PFSK-1 (cell line): ENCODE measurements around the gene RBMS3.

Experiments
- FOXP2 ChIP-seq: optimal IDR thresholded peaks from 2 replicates; pipeline ENCODE3; 2011; ENCODE audit warnings: borderline replicate concordance, control low read depth, inconsistent platforms; ENCODE audit not compliant: insufficient read depth; ENCODE audit errors: extremely low read length, extremely low read depth
- POLR2AphosphoS5 ChIP-seq: IDR thresholded peaks from 2 replicates; pipeline ENCODE4 v1.6.1; 2012; ENCODE audit warnings: low read depth, mild to moderate bottlenecking, control low read depth, low read length, moderate library complexity
- REST ChIP-seq, 2 experiments: IDR thresholded peaks; 2 replicates each; pipeline versions ENCODE4 v1.6.1 to v1.8.0; 2011 to 2012; ENCODE audit warnings: low read depth in 2 of 2, low read length in 2 of 2, control low read depth in 1 of 2, inconsistent platforms in 1 of 2, mild to moderate bottlenecking in 1 of 2, moderate library complexity in 1 of 2; ENCODE audit not compliant: insufficient read depth in 1 of 2
- SIN3A ChIP-seq: IDR thresholded peaks from 2 replicates; pipeline ENCODE4 v1.6.1; 2012; ENCODE audit warnings: mild to moderate bottlenecking, low read length, moderate library complexity, borderline replicate concordance; ENCODE audit not compliant: insufficient read depth
- TAF1 ChIP-seq: IDR thresholded peaks from 2 replicates; pipeline ENCODE4 v1.6.1; 2012; ENCODE audit warnings: low read length, control low read depth, borderline replicate concordance; ENCODE audit not compliant: insufficient read depth

The RBMS3 gene

GRCh38 chr3:29608414-29609327 is 327.8 kb downstream of the RBMS3 start:
- TF ChIP-seq REST (IDR thresholded peaks at IDR 0.05; ENCODE audit: insufficient read depth in 1 of 2, low read depth in 2 of 2, low read length in 2 of 2): no peak
- no peak for TF ChIP-seq POLR2AphosphoS5
- TF ChIP-seq TAF1: no peak
- TF ChIP-seq FOXP2: no peak
- TF ChIP-seq SIN3A: no peak

GRCh38 chr3:29609328-29609811 is 328.5 kb downstream of the RBMS3 start:
- no peak for TF ChIP-seq TAF1
- no peak for TF ChIP-seq FOXP2
- TF ChIP-seq REST (IDR thresholded peaks at IDR 0.05; ENCODE audit: insufficient read depth in 1 of 2, low read depth in 2 of 2, low read length in 2 of 2): no peak
- no peak for TF ChIP-seq SIN3A
- TF ChIP-seq POLR2AphosphoS5: no peak

- TF ChIP-seq REST (IDR thresholded peaks at IDR 0.05; ENCODE audit: insufficient read depth in 1 of 2, low read depth in 2 of 2, low read length in 2 of 2) (no peak), SIN3A (no peak), TAF1 (no peak), FOXP2 (no peak), POLR2AphosphoS5 (no peak)
Observed at GRCh38 chr3:29610781-29611180, 329.9 kb downstream of the RBMS3 start.

- TF ChIP-seq TAF1 (no peak), SIN3A (no peak), REST (IDR thresholded peaks at IDR 0.05; ENCODE audit: insufficient read depth in 1 of 2, low read depth in 2 of 2, low read length in 2 of 2) (no peak), FOXP2 (no peak), POLR2AphosphoS5 (no peak)
Observed at GRCh38 chr3:29611252-29611651, 330.4 kb downstream of the RBMS3 start.
